Central memory CD4-positive, alpha-beta T cell (primary cell): ENCODE measurements around the gene ARHGEF1.
"Not testable (repeated sequence)": the region's sequence is repeated elsewhere in the genome, so short reads cannot be mapped to it uniquely, and the experiment has no call there.

Source experiments
- DNase-seq: peaks from one replicate; pipeline ENCODE4 v3.0.0; 2022

ARHGEF1 gene

DNA sequence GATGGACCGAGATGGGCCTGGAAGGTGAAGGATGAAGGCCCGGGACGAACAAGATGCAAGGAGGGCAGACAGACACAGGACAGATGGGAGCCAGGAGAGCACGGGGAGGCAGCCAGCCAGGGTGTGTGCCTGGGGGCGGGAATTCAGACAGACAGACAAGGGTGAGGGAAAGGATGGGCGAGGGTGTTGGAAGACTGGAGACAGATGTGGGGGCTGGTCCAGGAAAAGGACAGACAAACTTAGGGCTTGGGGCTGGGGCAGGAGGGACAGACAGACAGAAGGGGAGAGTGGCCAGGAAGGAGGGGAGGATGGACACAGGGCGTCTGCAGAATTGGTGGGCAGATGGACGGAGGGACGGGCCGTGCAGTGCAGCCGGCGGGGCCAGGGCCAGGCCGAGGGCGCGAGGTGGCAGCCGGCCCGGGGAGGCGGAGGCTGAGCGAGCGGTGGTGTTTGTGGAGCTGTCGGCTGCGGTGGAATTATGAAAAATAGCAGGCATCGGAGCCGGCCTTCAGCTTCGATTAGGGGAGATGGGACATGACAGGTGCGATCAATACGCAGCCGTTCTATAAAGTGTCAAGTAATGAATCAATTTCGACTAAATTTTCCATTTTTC, 49.8 kb downstream of the ARHGEF1 start:
- DNase-seq: no peak

DNA sequence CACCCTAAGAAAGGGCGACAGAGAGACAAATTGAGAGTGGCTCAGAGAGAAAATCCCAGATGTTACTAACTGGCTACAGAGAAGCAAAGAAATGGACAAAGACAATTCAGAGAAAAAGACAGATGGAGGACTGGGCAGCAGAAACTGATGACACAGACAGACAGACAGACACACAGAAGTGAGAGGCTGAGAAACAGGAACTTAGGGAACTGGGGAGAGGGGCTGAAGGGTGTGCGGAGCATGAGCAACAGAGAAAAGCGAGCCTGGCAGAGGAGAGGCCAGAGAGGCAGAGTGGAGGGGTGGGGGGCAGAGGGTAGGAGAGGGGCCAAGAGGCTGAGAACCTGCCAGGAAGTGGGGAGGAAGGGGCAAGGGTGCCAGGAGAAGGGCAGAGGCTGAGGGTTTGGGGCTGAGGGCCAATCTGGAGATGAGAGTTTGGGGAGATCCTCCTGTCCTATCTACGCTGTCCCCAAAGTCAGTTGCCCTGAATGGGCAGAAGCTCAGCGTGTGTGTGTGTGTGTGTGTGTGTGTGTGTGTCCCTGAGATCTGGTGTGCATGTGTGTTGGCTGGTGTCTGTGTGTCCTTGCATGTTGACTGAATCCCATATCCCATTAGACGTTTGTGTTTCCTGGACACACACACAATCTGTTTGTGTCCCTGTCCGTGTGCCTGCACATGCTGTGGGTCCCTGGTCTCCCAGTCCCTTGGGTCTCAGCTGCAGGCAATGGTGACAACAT, 50.9 kb downstream of the ARHGEF1 start:
- DNase-seq: no peak

DNA sequence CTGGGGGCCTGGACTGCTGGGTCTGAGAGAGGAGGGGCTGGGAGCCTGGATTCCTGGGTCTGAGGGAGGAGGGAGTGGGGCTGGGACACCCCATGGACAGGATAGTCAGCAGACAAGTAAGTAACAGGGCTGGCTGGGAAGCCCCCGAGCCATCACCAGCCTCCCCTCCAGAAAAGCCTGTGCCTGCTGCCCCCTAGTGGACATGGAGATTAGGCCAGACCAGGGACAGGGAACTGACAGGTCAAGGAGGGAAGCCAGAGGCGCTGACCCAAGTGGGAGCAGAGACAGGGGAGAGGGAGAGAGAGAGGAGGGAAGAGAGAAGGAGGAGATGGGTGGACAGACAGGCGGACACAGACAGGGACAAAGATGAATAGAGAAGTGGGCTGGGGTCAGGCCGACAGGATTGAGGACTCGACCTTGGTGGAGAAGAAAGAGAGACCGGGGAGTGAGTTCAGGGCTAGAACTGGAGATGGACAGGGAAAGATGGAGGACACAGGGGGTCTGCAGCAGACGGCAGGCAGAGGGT, 51.9 kb downstream of the ARHGEF1 start:
- peak; percentile 68 for DNase-seq

DNA sequence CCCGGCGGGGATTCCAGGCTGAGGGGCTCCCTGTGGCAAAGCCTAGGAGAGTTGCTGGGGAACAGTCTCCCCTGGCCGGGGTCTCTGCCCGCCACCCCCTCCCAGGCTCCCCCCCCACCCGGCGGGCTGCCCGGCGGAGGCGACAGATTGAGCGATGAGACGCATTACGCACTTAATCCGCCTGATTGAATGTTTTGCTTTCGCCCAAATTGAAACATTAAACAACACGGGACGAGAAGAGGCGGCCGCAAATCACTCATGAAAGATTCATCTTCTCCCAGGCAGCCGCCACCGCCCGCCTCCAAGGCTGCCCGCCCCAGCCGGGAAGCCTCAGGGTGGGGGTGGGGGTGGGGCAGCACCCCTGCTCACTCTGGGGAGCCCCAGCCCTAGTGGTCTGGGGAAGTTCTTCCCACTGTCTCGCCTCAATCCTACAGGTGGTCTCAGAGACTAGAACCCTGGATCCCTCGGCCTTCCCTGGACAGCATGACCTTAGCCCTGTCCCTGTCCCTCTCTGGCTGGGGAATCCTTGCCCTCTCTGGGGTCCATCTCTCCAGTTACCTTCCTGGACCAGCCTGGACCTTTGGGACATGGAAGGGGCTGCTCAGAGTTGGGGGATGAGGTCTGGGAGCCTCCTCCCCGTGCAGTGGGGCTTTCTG, 52.9 kb downstream of the ARHGEF1 start:
- no peak for DNase-seq

DNA sequence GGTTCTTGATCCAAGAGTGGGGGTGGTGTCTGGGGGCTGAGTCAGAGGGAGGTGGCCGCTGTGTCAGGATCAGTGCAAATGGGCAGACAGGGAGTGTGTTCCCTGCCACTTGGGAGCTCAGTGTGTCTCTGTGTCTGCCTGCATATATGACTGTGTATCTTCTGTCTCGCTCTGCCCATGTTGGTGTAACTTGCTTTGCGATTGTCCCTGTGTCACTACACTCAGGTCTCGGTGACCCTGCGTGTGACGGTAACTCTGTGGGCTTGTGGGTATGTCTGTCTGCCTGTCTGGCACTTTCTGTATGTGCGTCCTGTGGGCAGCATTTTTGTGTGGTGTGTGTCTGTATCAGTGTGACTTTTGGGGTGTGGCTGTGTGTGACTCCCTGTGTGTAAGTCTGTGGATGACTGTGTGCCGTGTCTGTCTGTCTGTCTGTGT, 53.4 kb downstream of the ARHGEF1 start:
- DNase-seq: no peak

DNA sequence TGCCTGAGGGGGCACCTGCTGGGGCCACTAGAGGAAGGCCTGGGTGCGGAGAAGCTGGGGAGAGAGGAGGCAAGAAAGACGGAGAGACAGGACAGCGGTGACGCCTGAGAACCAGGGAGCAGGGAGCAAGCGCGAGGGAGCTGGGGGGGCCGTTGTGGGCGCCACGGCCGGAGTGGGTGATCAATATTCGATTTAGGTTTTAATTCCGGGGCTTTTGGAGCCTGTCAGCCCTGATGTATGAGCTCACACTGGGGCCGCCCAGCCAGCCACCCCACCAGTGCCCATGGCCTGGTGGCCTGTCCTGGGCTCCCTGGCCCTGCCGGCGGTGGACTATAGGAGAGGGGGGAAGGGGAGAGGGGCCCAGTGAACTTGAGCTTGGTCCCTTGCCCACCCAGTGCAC, 54.0 kb downstream of the ARHGEF1 start:
- no peak for DNase-seq

DNA sequence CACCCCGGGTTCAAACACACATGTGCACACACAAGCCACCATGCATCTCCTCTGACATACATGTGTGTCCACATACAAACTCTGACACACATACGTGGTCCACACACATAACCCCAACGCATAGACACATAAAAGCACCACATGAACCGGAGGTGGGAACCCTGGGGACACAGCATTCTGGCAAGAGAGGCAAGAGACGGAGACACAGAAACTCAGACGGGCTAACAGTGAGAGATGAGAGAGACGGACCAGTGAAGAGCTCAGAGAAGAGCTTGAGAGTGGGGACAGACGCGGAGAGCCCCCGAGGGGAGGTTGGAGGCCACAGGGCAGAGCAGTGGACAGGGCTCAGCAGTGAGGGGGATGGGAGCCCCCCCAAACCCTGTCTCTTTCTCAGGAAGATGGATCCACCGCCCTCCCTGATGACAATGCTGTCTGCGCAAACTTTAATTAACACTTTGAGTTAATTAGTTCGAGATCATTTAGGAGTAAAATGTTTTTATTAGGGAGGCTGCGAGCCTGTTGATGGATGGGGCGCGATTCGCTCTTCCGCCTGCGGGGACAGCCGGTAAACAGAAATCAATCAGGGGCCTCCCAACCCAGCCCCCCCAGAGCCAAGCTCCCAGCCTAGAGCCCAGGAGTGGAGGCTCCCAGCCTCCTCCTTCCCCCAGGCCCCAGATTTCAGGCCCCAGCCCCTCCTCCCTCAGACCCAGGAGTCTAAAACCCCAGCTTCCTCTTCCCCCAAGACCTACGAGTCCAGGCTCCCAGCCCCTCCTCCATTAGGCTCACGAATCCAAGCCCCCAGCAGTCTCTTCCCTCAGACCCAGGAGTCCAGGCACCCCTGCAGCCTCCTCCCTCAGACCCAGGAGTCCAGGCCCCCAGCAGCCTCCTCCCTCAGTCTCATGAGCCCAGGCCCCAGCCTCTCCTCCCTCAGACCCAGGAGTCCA, 54.8 kb downstream of the ARHGEF1 start:
- DNase-seq: no peak

DNA sequence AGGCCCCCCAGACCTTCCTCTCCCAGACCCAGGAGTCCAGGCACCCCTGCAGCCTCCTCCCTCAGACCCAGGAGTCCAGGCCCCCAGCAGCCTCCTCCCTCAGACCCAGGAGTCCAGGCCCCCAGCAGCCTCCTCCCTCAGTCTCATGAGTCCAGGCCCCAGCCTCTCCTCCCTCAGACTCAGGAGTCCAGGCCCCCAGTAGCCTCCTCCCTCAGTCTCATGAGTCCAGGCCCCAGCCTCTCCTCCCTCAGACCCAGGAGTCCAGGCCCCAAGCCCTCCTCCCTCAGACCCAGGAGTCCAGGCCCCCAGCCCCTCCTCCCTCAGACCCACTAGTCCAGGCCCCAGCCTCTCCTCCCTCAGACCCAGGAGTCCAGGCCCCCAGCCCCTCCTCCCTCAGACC, 56.2 kb downstream of the ARHGEF1 start:
- not testable (repeated sequence) for DNase-seq

DNA sequence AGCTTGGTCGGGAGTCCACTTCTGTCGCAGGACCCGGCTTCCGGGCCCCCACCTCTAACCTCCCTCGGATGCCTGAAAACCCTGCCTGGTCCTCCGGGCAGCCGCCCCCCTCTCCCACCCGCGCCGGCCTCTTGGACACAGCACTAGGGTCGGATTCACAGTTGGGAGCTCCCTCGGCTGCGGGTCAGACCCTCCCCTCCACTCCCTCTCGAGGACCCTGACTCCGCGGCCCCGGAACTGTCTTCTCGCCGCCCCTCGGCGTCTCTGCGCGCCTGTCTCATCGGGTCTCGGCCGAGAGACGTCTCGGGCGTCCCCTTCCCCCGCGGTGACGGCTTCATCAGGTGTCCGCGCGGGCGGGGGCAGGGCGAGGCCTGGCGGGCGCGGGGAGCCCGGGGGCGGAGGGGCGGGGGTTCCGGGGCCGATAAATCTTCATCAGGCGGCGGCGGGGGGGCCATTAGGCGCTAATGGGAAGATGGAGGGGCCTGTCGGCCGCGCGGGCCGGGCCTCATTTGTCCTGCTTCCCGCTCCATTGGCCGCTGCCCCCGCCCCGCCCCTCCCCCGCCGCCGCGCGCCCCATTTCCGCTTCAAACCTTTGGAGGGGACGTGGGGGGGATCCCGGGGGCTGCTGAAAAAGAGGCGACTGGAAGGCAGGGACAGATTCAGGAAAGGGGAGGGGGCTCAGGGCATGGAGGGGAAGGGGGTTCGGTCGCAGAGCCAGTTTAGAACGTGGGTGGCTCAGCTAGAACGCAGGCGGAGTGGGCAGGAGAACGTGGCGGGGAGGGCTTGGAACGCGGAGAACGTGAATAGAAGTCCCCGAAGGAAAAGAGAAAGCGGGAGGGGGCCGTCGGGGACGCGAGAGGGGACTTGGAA, 57.1 kb downstream of the ARHGEF1 start:
- no peak for DNase-seq

DNA sequence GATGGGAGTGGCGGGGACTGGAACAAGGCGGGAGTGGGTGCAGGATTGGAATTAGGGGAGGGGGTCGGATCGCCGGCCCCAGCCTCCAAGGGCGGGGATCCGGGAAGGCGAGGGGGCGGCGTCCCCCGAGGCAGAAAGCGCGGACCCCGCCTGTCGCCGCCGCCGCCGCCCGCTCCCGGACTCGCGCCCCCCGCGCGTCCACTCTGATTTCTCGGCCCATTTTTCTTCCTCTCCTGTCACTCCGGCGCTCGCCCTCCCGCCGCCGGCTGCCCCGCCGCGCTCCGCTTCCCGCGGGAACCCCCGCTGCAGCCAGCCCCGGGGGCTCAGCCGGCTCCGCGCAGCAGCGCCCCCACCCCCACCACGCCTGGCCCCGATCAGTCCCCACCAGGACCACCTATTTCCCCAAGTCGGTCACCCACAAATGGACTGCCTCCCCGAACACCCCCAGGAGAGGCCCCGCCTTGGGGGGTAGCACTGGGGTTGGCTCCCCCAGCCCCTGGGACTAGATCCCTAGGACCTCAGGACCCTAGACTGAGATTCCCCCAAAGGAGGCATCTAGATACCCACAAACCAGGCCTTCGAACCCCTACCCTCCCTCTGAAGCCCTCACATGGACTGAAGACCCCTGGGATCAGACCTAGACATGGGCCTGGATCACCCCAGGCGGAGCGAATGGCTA, 57.9 kb downstream of the ARHGEF1 start:
- DNase-seq: no peak

DNA sequence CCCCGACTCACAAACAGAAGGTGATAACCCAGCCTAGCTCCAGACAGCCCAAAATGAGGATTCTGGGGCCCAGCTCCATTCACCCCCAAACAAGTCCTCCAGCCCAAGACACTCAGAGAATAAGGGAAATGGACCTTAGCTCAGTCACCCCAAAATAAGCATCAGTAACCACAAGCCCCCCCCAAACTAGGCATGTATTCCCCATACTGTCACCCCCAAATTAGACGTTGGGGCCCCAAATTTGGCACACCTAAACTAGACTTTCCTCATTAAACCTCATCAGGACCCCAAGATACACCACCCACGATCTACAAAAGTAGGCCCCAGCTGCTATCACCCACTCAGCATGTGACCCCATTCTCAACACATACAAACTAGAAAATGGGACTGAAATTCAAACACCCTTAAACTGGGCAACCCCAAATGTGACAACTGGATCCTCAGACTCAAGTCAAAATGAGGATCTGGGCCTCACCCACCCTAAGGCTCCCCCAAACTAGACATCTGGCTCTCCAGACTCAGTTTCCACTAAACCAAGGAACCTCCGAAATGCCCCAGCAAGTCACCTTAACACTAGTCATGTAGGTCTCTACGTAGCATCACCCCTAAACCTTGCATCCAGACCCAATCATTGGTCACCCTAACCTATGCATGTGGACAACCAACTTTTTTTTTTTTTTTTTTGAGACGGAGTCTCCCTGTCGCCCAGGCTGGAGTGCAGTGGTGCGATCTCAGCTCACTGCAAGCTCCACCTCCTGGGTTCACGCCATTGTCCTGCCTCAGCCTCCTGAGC, 58.6 kb downstream of the ARHGEF1 start:
- no peak for DNase-seq

DNA sequence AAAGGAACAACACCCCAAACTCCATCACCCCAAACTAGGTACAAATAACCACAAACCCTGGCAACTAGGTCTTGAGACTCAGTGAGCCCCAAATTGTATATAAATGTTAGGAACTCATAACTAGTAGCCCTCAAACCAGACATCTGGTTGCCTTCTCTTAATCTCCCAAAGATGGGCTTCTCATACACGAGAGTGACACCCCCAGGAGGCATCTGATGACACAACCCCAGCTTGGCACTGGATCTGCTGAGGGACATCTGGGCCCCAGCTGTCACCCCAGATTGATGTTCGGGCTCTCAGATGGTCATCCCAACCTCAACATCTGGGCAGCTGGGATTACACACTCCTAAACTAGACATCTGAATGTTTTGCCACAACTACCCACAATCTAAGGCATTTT, 61.4 kb downstream of the ARHGEF1 start:
- DNase-seq: no peak

DNA sequence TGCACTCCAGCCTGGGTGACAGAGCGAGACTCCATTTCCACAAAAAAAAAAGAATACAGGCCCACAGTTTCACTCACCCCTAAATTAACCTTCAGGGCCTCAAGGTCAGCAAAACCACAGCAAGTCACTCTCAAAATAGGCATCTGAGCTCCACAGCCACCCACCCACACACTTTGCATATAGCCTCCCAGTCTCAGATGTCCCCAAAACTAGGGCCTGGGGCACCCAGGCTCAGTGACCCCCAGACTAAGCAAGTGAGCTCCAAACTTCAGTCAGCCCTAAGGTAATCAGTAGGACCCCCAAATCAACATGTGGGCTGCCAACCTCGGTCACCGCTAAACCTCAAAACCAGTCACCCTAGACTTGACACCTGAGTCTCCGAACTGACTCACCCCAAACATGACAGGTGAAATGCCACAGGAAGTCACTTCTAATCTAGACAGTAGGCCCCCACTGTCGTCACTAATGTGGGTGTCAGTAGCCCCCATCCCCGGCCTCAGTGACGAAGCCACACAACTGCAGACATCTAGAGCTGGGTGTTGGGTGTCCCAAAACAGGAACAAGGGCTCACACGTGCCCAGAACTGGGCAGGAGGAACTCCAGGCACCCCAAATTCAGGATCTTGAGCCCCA, 62.3 kb downstream of the ARHGEF1 start:
- DNase-seq: peak; percentile 95

DNA sequence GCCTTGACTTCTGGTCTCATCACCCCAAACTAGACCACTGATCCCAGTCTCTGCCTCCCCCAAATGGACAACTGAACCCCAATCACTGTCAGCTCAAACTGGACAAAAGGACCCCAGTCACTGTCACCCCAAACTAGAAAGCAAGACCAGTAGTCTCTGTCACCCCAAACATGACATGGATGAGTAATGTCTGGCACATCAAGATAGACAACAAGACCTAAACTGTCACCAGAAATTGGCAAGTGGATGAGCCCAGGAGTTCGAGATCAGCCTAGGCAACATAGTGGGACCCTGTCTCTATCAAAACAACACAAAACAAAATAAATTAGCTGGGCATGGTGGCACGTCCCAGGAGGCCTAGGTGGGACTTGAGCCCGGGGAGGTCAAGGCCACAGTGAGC, 64.1 kb downstream of the ARHGEF1 start:
- no peak for DNase-seq

DNA sequence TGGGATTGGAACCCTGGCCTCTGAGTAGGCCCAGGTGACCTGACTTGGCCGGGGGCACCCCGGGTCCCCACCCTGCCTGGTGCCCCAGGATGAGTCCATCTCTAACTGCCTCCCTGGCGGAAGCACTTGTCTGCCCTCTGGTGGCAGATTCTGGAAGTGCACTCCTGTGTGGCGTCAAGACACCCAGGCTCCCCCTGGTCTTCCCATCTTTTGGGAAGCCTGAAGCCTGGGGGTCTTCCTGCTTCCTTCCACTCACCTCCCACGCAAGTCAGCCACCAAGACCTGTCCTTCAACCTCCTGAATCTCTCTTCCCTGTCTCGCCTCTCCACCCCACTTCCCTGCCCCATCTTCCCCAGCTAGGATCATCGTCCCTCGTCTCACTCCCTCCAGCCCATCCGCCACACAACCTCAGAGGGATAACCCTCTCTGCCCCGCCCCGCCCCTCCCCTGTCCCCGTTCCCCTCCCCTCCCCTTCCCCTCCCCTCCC, 68.7 kb downstream of the ARHGEF1 start:
- DNase-seq: peak; percentile 71

DNA sequence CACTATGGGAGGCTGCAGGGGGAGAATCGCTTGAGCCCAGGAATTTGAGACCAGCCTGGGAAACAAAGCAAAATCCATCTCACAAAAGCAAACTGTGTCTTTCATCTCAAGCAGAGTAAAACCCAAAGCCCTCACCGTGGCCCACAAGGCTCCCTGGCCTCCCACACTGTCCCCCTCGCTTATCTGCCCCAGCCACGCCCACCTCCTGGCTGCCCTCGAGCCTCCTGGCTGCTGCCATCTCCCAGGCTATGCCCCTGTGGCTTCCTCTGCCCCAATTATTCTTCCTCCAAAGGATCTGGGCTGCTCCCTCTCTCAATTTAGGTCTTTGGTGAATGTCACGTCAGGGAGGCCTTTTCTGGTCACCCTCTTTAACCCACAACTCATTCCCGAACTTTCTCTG, 72.5 kb downstream of the ARHGEF1 start:
- no peak for DNase-seq

DNA sequence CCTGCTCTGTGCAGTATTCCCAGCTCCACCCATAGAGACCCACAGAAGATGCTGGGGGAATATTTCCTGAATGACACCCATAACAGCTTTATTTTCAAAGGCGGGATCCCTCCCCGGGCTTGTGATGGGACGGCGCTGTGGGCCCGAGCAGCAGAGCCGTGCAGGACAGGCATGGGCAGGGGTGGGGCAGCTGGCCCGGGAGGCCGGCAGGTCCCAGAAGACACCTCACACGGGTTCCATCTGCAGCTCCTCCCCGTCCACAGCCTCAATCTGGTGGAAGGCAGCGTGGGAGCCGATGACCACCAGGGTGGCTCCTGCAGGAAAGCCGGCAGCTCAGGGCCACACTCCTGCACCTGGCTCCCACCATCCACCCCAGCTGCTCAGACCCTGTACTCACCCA, 73.6 kb downstream of the ARHGEF1 start:
- no peak for DNase-seq
